Breast epithelium (tissue), 4 donors: ENCODE results near the gene PSG3. TPM values are rescaled to one million over a fixed set of nuclear protein-coding genes. Genes with fewer than 3 reads are reported as not detected.
A peak's percentile ranks its signal among the peaks of the same experiment; 100 is the strongest.
"Not testable (repeated sequence)": the region's sequence is repeated elsewhere in the genome, so short reads cannot be mapped to it uniquely, and the experiment has no call there.

ENCODE experiments used
- DNase-seq, 2 donors: peaks; one replicate each; pipeline ENCODE4 v3.0.0-alpha.2; 2019; ENCODE audit warnings: low spot score in 2 of 2
- H3K27ac ChIP-seq, 2 donors: fragments of 200-600 bp; sonication (generic) in 1 of 2; one replicate each; pipeline ENCODE4 v1.5.1; 2016 to 2019; ENCODE audit warnings: mild to moderate bottlenecking in 1 of 2
- H3K27me3 ChIP-seq, 2 donors: fragments of 200-600 bp; sonication (generic) in 1 of 2; one replicate each; pipeline versions ENCODE4 v1.5.1 to v1.6.0; 2017 to 2019; ENCODE audit warnings: control low read depth in 1 of 2, mild to moderate bottlenecking in 1 of 2
- H3K36me3 ChIP-seq: fragments of 200-600 bp; one replicate; pipeline ENCODE4 v1.5.1; 2019
- H3K4me1 ChIP-seq, 2 donors: fragments of 200-600 bp; sonication (generic); one replicate each; pipeline ENCODE4 v1.5.1; 2016 to 2019; ENCODE audit warnings: control low read depth in 1 of 2
- H3K4me3 ChIP-seq, 3 donors: fragments of 200-600 bp; sonication (generic); 1 replicate in 2 of 3; 2 replicates in 1 of 3; pipeline ENCODE4 v1.5.1; 2016 to 2019; ENCODE audit warnings: mild to moderate bottlenecking in 3 of 3, moderate library complexity in 2 of 3
- H3K9me3 ChIP-seq, 2 donors: fragments of 200-600 bp; sonication (generic) in 1 of 2; one replicate each; pipeline ENCODE4 v1.5.1; 2016 to 2019; ENCODE audit warnings: control low read depth in 1 of 2
- CTCF ChIP-seq, 3 donors: fragments of 450-650 bp; IDR thresholded peaks; one replicate each; pipeline ENCODE4 v1.5.1; 2016 to 2017; ENCODE audit warnings: antibody characterized with exemption in 3 of 3, mild to moderate bottlenecking in 3 of 3, moderate library complexity in 3 of 3
- POLR2A ChIP-seq: fragments of 450-650 bp; IDR thresholded peaks from one replicate; pipeline ENCODE4 v1.6.1; 2016; ENCODE audit warnings: antibody characterized with exemption, mild to moderate bottlenecking, moderate library complexity
- POLR2AphosphoS5 ChIP-seq, 3 donors: sonication (generic); formaldehyde crosslinking; IDR thresholded peaks; one replicate each; pipeline ENCODE4 v1.6.1; 2017; ENCODE audit warnings: antibody characterized with exemption in 3 of 3
- intact Hi-C: fragments of 100-400 bp; cut with DNase I; formaldehyde crosslinking; loops from one replicate; pipeline ENCODE4 v1.15.1; 2023; ENCODE audit warnings: low total_unique reads
- total RNA-seq, 3 donors: library from RNA; depleted of rRNA; stranded (reverse); fragments of >200 nt; gene quantifications; one replicate each; pipeline ENCODE4 v1.1.0, GENCODE V29; 2016

The PSG3 gene
- total RNA-seq, 3 donors from 2014 or later = not detected

DNA sequence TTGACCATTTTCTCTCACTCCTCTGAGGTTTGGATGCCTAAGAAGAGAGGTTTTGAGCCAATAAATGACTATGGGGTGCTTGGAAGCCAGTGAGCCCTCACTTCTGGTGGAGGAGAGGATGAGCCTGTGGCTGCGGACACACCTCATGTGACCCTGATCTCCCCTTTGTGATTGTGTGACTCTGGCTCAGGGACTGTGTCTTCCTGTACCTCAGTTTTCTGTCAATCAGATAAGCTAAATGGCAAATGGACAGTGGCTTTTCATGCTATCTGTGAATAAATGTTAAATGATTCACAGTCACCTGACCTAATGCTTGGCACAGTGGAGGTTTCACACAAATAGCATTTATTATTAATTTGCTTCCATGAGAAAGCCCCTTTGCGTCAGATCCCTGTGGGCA lies 22.5 kb upstream of the PSG3 start:
- intact Hi-C loops = no loop called here
- Histone ChIP-seq H3K36me3 (no peaks in the 10 kb centered on the region), H3K4me1 (no peaks in the 10 kb centered on the region), H3K27ac (peak overlapping the region; percentile 55 to 66), H3K4me3 (no peak overlapping the region), H3K9me3 (no peaks in the 10 kb centered on the region), H3K27me3 (no peaks in the 10 kb centered on the region)
- TF ChIP-seq POLR2A (no peak), CTCF (IDR thresholded peaks at IDR 0.05) (no peak), POLR2AphosphoS5 (IDR thresholded peaks at IDR 0.05) (no peak)
- no peak for DNase-seq

- peak in 1 of 2 donors; percentile 75 for DNase-seq
- peak overlapping the region; percentile 55 to 66 for H3K27ac ChIP-seq
- H3K4me1 ChIP-seq, H3K27me3 ChIP-seq, intact Hi-C loops, H3K36me3 ChIP-seq, H3K9me3 ChIP-seq, H3K4me3 ChIP-seq: not testable (repeated sequence)
Observed at GRCh38 chr19:42761924-42762295, 21.6 kb upstream of the PSG3 start.

DNA sequence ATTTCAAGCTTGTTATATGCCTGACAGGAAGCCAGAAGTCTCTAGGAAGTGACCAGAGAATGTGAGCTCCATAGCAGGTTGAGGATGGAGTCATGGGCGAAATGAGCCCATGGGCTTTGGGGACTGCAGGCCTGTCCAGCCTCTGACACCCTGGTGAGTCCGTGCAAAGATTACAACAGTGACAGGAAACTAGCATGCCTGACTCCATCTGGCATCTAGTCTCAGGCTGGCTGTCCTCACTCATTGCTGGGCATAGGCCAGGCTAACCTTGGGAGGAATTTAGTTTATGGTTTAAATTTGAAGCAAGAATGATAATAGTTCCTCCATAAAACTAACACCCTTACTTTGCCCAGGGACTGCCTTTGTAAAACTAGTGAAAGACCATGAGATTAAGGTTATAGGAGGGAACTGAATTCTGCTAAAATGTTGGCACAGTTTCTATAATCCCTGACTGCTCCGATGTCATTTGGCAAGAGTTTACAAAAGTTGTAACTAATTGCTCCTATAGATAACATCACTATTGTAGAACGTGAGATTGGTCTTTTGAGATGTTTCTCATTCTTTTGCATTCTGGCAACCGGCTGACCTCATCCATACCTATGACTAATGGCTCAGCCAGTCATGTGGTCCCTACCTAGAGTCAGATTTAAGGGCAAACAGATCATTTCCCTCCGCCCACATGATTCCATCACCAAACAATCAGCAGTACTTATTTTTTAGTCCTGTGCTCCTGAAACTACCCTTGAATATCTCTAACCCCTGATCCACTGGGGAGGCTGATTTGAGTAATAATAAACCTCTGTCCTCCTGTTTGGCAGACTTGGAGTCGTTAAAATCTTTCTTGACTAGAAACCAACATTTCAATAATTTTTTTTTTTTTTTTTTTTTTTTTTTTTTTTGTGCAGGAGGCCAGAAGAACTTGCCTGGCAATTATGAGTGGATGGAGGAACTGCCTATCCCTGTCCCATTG lies 21.0 kb upstream of the PSG3 start:
- H3K27me3 ChIP-seq, intact Hi-C loops: not testable (repeated sequence)
- H3K27ac ChIP-seq = peak overlapping the region; percentile 50 to 66

DNA sequence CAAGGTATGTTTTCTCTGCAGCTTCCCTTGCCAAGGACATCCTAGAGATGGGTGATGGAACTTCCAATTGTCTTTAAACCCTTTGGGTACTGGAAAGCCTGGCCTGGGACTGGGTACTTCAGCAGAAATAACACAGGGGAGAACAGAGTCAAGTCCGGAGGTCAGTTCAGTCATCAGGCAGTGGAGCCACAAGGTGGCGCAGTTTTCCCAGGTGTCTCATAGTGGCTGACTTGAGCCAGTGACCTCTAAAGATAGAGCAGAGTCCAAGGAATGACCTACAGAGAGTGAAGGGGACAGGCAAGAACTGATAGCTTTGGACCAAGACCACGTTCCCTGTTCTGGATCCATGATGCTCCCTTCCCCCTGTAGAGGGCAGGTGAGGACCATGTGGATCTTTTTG lies 18.4 kb upstream of the PSG3 start:
- intact Hi-C loops, DNase-seq, H3K36me3 ChIP-seq: not testable (repeated sequence)

More for the DNA sequence above, 21.0 kb upstream of the PSG3 start:
- not testable (repeated sequence) for H3K4me1 ChIP-seq, DNase-seq, H3K36me3 ChIP-seq, H3K4me3 ChIP-seq, H3K9me3 ChIP-seq

DNA sequence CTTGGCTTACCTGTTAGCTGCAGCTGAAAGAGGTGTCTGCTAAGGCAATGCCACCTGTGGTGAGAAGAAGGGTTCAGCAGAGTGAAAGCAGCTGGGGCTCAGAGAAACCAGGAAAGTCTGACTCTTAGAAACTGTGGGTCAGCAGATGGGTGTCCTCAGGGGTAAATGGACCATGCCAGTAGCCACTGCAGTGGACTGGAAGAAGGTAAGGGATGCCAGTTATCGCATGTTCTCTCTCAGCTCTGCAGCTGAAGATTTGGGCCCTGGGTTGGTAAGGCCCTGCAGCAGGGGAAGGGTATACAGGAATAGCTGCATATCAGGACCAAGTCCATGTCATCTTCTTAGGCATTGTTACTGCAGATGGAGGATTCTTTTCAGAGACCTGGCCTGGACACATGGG lies 12.0 kb upstream of the PSG3 start:
- H3K4me3 ChIP-seq, H3K36me3 ChIP-seq, DNase-seq, intact Hi-C loops, H3K27me3 ChIP-seq, H3K27ac ChIP-seq, H3K9me3 ChIP-seq, H3K4me1 ChIP-seq: not testable (repeated sequence)

More for the DNA sequence above, 18.4 kb upstream of the PSG3 start:
- H3K27ac ChIP-seq, H3K27me3 ChIP-seq, H3K4me3 ChIP-seq, H3K4me1 ChIP-seq, H3K9me3 ChIP-seq: not testable (repeated sequence)

DNA sequence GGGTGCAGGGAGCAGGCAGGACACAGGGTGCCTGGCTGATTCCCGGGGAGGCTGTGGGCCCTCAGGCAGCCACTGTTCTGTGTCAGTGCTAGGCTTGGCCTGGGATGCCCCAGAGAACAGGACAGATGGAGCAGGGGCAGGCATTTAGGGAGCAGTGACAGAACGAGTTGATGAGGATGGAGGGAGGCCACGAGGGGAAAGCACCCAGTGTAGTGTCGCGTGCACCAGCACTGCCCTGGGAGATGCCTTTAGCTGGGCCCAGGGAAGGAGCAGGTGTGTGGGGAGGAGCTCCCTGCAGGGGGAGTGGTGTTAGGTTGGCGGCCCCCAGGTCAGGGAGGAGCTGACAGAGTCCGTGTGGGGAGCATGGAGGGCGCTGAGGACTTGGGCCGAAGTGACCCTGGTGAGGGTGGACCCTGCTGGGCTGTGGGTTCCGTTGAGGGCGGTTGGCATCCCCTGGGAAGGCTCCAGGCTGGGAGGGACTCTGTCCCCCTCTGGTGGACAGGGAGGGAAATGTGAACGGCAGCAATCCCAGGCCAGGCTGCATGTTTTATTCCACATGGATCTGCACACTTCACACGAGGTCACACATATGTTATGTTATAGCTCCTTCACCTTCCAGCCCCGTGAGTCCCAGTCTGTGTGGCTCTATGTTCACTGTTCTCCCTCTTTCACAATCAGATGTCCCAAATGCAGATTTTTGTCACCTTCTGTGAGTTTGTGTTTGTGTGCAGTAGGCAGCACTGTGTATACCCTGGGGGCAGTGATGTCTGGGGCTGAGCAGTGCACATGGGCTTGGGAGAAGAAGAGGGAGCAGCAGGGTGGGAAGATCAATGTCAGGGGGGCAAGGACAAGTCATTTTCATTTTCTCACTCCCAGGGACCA lies 1.7 kb upstream of the PSG3 start:
- H3K4me1 ChIP-seq, H3K27me3 ChIP-seq, intact Hi-C loops: not testable (repeated sequence)

GRCh38 chr19:42737581-42738011 lies 2.7 kb downstream of the PSG3 start:
- H3K27ac ChIP-seq, H3K9me3 ChIP-seq, H3K27me3 ChIP-seq, H3K36me3 ChIP-seq, intact Hi-C loops, DNase-seq, H3K4me1 ChIP-seq, H3K4me3 ChIP-seq: not testable (repeated sequence)

More for the DNA sequence above, 1.7 kb upstream of the PSG3 start:
- not testable (repeated sequence) for H3K27ac ChIP-seq, H3K4me3 ChIP-seq, DNase-seq, H3K9me3 ChIP-seq, H3K36me3 ChIP-seq
- peak in 2 of 3 donors; percentile 36 to 47 for TF ChIP-seq CTCF (IDR thresholded peaks at IDR 0.05)

GRCh38 chr19:42728341-42728740 lies 11.9 kb downstream of the PSG3 start:
- H3K9me3 ChIP-seq, H3K4me3 ChIP-seq, H3K4me1 ChIP-seq, H3K27ac ChIP-seq, DNase-seq, H3K36me3 ChIP-seq, intact Hi-C loops, H3K27me3 ChIP-seq: not testable (repeated sequence)

- H3K27ac ChIP-seq, H3K27me3 ChIP-seq, DNase-seq, intact Hi-C loops, H3K9me3 ChIP-seq, H3K4me3 ChIP-seq, H3K4me1 ChIP-seq, H3K36me3 ChIP-seq: not testable (repeated sequence)
Observed at GRCh38 chr19:42714000-42714399, 26.3 kb downstream of the PSG3 start.

GRCh38 chr19:42712753-42713152 lies 27.5 kb downstream of the PSG3 start:
- H3K27ac ChIP-seq, H3K4me3 ChIP-seq, H3K36me3 ChIP-seq, intact Hi-C loops, DNase-seq, H3K27me3 ChIP-seq, H3K9me3 ChIP-seq, H3K4me1 ChIP-seq: not testable (repeated sequence)

- DNase-seq, H3K4me1 ChIP-seq, H3K36me3 ChIP-seq, H3K27me3 ChIP-seq, H3K9me3 ChIP-seq, intact Hi-C loops, H3K27ac ChIP-seq, H3K4me3 ChIP-seq: not testable (repeated sequence)
Observed at GRCh38 chr19:42710986-42711385, 29.3 kb downstream of the PSG3 start.
